ENCODE results near the gene AGO1.
"Not testable (repeated sequence)": the region's sequence is repeated elsewhere in the genome, so short reads cannot be mapped to it uniquely, and the experiment has no call there.

Gene AGO1

DNA sequence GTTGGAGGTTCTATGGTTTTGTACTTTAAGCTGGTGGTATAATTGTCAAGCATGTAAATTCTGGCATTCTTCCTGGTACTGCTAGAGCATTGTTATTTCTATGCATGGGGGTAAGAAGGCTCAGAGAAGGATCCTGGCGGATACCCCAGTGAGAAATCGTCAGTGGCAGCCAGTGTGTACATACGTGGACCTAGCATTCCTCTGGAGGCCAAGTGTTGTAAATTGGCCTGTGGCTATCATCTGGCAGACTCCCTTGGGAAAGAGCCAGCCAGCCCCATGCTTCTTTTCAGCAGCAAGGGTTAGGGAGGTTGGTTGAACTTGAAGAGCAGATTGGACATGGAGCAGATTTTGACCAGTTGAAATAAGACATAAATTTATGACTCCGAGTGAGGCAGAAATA is 42.7 kb downstream of the AGO1 start:
- no peak for DNase-seq

DNA sequence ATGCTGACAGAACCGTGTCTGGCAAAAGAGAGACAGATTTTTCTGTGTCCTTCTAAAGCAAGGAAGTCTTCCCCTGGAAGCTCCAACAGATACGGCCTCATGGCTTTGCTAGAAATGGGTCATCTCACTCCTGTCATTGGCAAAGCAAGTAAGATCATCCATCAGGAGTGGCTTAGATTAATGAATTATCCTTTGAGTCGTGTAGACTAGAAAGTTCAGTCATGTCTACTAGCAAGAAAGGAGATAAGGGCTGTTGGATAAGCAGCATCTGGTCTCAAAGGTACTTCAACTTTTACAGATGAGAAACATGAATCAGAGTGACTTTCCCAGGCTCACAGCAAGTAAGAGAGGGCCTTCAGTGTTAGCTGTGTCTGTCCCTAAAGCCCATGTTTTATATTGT is 44.5 kb downstream of the AGO1 start:
- DNase-seq, result no peak

DNA sequence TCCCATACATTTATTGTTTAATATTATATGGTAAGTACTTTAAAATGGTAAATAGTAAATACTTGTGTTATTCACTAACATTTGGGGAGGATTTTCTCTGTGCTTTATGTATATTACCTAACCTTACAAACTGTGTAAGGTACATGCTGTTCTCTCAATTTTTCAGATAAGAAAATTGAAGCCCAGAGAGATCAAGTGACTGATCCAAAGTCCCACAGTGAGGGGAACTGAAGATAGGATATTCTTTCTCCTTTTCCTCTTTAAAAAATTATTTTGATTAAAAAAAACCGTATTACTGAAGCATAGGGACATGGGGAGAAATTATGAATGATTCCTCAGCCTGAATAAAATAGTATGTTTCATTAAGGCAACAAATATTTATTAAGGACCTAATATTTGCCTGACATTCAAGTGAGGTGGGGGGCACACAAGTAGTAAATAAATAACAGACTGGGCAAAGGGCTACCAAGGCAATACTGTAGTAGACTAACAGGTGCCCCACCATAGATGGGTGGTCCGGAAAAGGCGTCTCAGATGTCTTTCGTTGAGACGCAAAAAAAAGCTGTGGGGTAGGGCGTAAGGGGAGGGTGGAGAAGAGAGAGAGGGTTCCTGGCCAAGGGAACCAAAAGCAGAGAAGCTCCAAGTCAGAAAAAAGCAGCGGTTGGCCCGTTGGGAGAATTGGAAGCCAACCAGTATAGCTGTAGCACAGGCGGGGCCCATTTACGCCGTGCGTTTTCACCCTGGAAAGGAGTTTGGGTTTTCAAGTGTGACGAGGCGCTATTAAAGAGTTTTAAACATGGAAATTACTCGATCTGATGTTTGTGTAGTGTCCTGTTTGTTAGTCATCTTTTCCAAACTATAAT is 47.0 kb downstream of the AGO1 start:
- DNase-seq, result peak; percentile 43

DNA sequence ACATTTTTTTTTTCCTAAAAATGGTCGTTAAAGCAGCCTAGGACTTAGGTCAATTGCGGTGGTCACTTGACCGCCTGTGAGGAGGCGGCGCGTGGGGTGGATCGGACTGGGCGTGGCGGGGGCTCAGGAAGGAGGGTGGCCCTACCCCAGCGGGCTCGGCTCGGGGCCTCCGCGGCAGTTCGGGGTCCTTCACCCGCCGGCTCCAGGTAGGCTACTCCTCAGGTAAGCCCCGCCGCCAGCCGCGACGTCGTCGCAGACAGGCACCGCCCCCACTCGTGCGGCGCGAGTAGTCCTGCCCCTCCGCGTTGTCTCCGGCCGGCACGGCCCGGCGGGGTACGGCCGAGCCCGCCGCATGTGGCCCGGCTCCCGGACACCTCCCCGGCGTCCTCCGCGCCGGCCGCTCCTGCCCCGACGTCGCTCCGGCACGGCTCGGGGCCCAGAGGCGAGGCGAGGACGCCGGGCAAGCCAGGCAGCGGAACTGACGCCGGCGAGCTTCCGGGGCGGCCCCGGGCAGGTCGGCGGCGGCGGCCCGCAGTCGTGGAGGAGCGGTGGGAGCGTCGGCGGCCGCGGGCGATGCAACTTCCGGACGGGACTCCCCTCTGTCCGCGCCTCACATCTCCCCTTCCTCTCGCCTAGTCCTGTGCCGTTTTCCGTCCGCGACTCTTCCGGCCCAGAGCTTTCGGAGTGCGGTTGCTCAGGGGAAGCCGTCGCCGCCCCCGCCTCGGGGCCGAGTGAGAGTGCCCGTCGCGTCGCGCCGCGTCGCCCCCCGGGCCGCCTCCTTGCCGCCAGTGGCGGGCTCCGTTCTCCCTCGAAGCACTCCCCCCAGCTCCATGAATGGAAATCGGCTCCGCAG is 47.8 kb downstream of the AGO1 start, which contains the start of gene AGO3:
Gene AGO3 (plus strand): TSS at position 513 of the 853 bp plus-strand sequence. CDS start 322 bp downstream, at position 835.
- DNase-seq, result peak; percentile 88

DNA sequence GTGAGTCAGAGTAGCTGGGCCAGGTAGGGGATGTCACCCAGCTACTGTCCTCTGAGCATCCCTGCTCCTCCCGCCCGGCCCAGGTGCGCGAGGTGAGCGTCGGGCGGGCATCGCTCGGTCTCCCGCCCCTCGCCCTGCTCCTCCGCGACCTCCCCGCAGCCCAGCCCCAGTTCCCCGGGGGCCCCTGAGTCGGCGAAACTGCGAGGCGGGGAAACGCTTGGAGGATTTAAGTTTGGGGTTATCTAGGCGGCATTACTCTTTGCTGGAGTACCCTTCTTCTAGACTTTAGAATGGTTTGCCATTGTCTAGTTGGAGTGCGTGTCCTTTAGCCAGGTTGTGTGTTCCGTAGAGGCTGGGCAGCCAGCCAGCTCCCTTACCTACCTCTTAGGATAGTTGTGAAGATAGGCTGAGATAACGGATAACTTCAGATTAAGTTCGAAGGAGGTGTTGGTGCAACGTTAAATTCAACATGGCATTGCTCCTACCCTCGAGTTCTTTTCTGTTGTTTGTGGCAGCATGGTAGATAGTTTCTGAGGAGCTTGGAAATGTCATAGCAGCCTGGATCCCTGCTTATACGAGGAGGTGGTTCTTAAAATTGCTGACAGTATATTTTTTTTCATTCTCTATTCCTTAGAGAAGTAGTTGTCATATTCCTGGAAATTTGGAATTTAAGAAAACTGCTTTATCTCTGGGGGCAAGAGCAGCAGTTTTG is 48.6 kb downstream of the AGO1 start:
- DNase-seq, result no peak

DNA sequence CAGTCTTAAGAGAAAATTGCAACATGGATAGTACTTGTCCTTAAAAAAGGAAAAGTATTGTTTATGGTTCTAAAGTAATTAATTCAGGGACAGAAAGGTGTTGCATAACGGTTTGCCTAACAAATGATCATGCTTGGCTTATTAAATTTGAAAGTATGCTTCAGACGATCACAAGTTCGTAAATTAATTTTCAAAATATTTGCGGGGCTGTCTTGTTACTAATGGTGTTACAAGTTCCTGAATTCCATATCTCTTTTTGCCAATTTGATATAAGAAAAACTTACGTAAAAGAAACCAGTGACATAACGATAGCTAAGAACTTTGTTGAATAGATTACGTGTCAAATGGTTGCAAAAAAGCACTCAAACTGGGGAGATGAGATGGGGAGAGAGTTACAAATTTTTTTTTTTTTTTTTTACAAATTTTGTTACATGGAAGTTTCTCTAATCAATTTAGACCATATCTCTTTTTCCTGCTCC is 49.2 kb downstream of the AGO1 start:
- no peak for DNase-seq

DNA sequence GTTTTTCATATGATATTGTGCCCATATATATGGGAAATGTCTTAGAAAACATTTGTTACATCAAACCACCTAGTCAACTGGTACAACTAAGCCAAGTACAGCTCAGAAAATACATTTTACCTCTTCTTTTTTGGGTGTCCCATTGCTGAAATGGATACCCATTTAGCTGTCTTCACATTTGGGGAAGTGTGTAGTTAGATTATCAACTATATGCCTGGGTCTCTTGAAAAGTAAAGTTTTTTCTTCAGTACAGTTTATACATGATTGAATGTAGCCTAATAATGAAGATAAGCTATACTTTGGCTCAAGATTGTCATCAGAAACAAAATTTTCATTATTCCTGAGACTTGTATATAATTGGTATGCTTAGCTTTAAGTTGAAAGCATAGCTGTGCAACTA is 49.9 kb downstream of the AGO1 start:
- no peak for DNase-seq

DNA sequence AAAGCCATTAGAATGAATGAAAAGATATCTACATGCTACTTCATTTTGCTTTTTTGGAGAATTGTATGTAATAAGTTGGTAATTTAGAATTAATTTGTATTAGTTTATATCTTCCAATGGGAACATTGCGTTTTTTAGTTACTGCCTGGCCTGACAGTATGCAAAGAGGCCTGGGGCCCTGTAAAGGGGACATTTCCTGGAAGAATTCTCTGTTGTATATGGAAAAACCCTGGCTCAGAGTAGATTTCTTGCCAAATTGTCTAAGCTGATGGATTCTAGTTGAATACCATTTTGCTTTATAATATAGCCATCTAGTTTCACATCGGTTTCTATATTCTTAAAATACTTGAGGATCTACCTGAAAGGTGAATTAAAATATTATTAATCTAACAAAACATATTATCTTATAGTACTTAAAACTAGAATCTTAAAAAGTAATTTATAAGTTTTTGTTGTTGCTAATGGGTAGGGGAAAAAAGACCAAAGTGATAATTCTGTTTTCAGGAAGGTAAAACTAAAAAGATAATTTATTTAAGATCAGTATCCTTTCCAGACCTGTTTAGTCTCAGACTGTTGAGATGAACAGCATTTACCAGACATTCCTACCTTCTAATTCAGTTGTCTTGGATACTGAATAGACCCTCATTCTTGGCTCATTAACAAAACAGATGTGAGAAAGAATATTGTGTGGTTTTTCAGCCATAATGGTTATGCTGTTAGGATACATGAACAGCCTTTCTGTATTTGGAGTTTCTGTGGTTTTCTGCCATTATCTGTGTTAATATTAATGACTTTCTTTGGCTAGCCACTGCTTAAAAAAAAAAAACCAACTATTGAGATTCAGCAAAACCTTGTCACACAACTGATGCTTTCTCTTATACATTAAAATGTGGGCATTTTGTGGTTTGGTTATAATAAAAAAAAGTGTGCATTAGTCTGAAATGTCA is 52.7 kb downstream of the AGO1 start:
- DNase-seq, result no peak

DNA sequence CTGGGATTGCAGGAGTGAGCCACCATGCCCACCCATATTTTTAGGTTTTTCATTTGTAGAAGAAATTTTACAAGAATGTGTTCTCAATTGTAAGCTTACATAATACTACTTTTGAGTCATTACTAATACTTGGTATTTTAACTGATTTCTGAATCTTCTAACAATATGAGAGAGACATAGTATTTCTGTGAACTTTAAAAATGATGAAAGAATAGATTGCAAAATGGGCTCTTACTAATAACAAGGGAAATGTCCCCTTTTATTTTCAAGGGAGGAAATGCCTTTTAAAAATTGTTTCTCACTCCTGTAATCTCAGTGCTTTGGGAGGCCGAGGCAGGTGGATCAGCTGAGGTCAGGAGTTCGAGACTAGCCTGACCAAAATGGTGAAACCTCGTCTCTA is 53.8 kb downstream of the AGO1 start:
- no peak for DNase-seq

DNA sequence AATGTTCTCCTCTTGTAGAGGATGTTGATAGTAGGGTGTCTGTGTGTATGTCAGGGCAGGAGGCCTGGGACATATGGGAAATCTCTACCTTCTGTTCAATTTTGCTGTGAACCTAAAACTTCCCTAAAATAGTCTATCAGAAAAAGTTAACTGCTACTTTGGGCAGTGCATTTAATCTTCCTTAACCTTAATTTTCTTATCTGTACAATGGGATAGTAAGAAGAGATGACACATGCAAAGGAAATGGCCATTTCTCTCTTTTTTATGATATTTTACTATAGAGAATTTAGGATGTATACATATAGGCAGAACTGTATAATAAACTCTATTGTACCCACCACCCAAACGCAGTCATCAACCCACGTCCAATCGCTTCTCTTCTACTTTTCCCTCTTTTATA is 56.5 kb downstream of the AGO1 start:
- DNase-seq, result no peak

DNA sequence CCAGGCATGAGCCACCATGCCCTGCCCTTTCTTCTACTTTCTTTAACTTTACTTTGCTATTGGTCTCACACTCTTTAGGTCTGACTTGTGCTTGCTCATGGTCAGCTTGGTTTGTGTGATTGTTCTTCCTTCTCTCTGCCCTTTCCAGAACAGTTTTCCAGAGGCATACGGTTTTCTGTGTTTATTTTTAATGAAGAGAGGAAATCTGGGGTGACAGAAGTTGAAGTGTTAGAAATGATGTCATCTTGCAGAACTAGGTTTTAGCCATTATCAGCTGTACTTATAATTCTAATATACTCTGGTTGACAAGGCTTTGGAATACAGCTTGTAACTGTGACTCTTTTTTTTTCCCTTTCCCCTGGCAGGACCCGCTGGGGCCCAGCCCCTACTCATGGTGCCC is 62.3 kb downstream of the AGO1 start:
- no peak for DNase-seq

DNA sequence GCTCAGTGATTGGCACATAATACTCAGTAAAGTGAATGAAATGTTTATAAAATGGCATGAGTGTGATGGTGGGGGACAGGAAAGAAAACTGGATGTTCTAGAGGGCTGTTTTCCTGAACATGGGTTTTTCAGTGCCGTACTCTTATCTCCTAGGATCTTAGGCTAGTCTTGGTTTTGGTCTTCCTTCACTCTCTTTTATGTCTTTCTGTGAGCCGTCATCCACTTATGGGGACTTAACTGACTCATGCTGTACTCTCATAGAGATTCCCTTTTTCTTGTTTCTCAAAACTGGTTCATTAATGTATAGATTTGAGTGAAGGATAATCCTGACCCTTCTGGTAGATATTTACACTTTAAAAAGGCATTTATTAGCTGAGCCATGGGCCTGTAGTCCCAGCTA is 64.5 kb downstream of the AGO1 start:
- no peak for DNase-seq

DNA sequence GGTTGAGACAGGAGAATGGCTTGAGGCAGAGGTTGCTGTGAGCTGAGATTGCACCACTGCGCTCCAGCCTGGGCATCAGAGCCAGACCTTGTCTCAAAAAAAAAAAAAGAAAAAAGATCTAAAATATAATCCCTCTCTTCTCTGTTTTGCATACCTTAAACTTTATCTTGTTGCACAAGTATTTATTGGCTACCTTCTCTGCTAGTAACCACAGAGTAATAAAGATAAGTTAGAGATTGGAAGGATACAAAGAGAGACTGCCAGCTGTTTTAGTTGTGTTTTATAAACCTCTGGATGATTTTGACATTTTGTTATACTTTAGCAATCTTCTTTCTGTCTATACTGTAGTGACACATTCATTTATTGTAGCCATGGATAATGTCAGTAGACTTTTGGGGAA is 75.5 kb downstream of the AGO1 start:
- DNase-seq, result no peak

DNA sequence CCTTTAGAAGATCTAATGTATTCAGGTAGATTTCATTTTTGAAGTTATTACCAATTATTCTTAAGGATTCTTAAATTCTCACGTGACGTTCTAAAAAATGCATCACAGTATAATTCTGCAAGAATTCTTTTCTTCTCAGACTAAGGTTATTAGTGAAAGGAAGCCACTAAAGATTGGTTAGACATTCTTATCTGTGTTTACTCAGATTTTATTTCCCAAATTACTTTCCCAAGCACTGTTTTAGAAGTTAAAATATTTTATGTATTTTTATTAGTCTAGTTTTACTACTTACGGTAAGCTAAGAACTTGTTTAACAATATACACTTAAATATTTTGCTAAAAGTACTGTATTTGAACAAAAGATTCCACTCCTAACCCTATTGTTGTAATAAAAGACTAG is 76.3 kb downstream of the AGO1 start:
- DNase-seq, result no peak

DNA sequence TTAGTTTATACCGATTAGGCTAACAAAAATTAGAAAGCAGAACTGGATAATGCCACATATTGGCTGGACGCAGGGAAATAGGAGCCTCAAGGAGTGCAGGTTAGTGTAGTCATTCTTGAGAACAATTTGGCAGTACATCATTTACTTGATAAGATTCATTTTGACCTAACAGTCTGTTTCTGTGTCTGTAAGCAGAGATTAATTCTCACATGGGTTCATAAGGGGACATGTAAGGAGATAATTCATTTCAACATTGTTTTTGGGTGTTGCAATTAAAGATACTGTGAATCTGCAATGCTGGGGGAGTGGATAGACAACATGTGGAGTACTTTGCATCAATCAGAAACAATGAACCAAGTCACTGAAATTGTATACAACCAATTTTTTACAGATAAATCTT is 79.9 kb downstream of the AGO1 start:
- no peak for DNase-seq

DNA sequence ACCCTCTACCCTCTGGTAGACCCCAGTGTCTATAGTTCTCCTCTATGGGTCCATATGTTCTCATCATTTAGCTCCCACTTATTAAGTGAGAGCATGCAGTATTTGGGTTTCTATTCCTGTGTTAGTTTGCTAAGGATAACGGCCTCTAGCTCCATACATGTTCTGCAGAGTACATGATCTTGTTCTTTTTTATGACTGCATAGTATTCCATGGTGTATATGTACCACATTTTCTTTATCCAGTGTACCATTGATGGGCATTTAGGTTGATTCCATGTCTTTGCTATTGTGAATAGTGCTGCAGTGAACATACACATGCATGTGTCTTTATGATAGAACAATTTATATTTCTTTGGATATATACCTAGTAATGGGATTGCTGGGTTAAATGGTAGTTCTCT is 81.3 kb downstream of the AGO1 start:
- not testable (repeated sequence) for DNase-seq

DNA sequence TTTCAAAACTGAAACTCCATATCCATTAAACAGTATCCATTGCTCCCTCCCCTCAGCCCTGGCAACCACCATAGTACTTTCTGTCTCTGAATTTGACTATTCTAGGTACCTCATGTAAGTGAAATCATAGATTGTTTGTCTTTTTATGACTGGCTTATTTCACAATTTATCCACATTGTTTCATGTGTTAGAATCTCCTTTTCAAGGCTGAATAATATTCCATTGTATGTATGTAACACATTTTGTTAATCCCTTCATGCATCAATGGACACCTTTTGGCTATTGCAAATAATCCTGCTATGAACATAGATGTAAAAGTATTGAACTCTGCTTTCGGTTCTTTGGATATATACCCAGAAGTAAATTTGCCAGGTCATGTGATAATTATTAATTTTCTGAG is 85.4 kb downstream of the AGO1 start:
- DNase-seq, result no peak

DNA sequence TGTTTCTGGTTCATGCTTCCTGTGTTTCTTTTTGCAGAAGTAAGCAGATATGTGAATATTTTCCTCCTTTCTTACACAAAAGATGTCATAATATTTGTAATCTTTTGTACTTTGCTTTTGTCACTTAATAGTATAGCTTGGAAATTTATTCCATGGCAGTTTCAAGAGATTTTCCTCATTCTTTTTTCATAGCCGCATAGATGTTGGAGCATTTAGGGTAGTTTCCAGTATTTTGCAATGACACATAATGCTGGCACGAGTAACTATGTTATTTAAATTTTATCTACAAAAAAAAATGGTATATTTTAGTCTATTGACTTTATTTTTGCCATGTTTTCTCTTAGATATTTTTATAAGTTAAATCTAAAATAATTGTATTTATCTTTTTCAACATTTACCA is 88.6 kb downstream of the AGO1 start:
- no peak for DNase-seq

DNA sequence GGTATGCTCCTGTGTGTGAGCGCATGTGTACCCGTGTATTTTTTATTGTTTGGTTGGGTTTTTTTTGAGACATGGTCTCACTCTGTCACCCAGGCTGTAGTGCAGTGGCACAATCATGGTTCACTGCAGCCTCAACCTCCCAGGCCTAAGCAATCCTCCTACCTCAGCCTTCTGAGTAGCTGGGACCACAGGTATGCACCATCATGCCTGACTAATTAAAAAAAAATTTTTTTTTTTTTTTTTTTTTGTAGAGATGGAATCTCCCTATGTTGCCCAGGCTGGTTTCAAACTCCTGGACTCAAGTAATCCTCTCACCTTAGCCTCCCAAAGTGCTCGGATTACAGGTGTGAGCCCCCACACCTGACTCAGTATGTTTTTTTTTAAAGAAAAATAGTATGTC is 89.6 kb downstream of the AGO1 start:
- DNase-seq, result not testable (repeated sequence)

DNA sequence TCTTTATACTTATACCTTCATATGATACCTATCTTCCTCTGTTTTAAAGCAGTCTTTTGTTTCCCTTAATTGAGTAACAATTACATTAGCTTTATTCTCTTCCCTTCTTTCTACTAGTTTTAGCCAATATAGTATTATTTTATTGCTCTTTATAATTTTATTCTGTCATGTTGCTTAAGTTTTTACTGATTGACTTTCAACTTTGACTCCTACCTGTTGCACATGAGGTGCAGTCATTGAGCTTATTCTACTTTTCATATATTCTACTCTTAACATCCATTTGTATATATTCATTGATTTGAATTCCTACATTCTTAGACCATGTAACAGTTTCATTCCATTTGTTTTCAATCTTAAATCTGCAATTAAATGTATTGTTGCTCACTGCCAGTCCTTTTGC is 97.1 kb downstream of the AGO1 start:
- no peak for DNase-seq
